ENCODE measurements around the gene ZNF219. TPM values are rescaled to one million over a fixed set of nuclear protein-coding genes. Genes with fewer than 3 reads are reported as not detected.

Gene ZNF219
- total RNA-seq, 1 experiment from 2014 or later, result 19.9 TPM

GRCh38 chr14:21072781-21073339 lies 25.6 kb downstream of the ZNF219 start:
- BruUV-seq (replicated peaks), result no TSS peak
- POLR2A ChIA-PET, result no interaction called here

GRCh38 chr14:21072031-21072473 lies 26.4 kb downstream of the ZNF219 start:
- POLR2A ChIA-PET, result no interaction called here
- peaks cover 7% of the 10 kb centered on the region for H3K4me1 ChIP-seq (ENCODE audit: control insufficient read depth, insufficient read depth, low read length)
- intact Hi-C loops (cut with micrococcal nuclease; ENCODE audit: unreplicated experiment) (no loop called here), in situ Hi-C loops (cut with HindIII; ENCODE audit: low pct_unique_long_range_greater_than_20kb, low sequenced_read_pairs) (no loop called here)
- H3K27me3 ChIP-seq (ENCODE audit: control insufficient read depth, insufficient read depth, low read length), result no peaks in the 10 kb centered on the region
- no peaks in the 10 kb centered on the region for H3K9me3 ChIP-seq (ENCODE audit: control insufficient read depth, insufficient read depth, low read depth, low read length)
- H3K27ac ChIP-seq (ENCODE audit: low read length), result peak overlapping the region; percentile 48; the same call in 1 of the 2 replicates
- no peak for TF ChIP-seq TCF7L2 (IDR thresholded peaks at IDR 0.05; ENCODE audit: low read depth, low read length)
- DNase-seq (ENCODE audit: low read depth, low spot score), result no peak
- peak overlapping the region; percentile 54 to 65 for H3K4me3 ChIP-seq (ENCODE audit: low read depth in 2 of 2, low read length in 2 of 2)
- BruUV-seq (replicated peaks), result no TSS peak
- H3K36me3 ChIP-seq (ENCODE audit: control insufficient read depth, insufficient read depth, low read length), result no peaks in the 10 kb centered on the region
- CTCF ChIA-PET, result interaction anchor here (0.7 to 2.4 kb wide), 4 partner anchors 20 to 80 kb away, joined by 8 to 12 read pairs (median 10); no protein-coding TSS in a partner anchor
- no peak for ATAC-seq

More at GRCh38 chr14:21072781-21073339, 25.6 kb downstream of the ZNF219 start:
- Histone ChIP-seq H3K36me3 (ENCODE audit: control insufficient read depth, insufficient read depth, low read length) (no peaks in the 10 kb centered on the region), H3K27ac (ENCODE audit: low read length) (no peak overlapping the region), H3K27me3 (ENCODE audit: control insufficient read depth, insufficient read depth, low read length) (no peaks in the 10 kb centered on the region), H3K4me3 (ENCODE audit: low read depth in 2 of 2, low read length in 2 of 2) (no peak overlapping the region), H3K9me3 (ENCODE audit: control insufficient read depth, insufficient read depth, low read depth, low read length) (no peaks in the 10 kb centered on the region), H3K4me1 (ENCODE audit: control insufficient read depth, insufficient read depth, low read length) (peaks cover 7% of the 10 kb centered on the region)
- in situ Hi-C loops (cut with HindIII; ENCODE audit: low pct_unique_long_range_greater_than_20kb, low sequenced_read_pairs) (no loop called here), intact Hi-C loops (cut with micrococcal nuclease; ENCODE audit: unreplicated experiment) (no loop called here)
- TF ChIP-seq TCF7L2 (IDR thresholded peaks at IDR 0.05; ENCODE audit: low read depth, low read length) (no peak), REST (IDR thresholded peaks at IDR 0.05; ENCODE audit: insufficient read depth in 1 of 2, low read depth in 2 of 2, low read length in 1 of 2) (no peak), POLR2AphosphoS5 (IDR thresholded peaks at IDR 0.05; ENCODE audit: low read depth, low read length) (no peak), CTCF (IDR thresholded peaks at IDR 0.05) (no peak), SIN3A (IDR thresholded peaks at IDR 0.05; ENCODE audit: borderline replicate concordance, insufficient read depth, low read depth, low read length) (no peak)
- CTCF ChIA-PET, result no interaction called here
- no peak for ATAC-seq
- no peak for DNase-seq (ENCODE audit: low read depth, low spot score)

Measured in Panc1 (cell line).